Duodenal mucosa (tissue), 2 donors: Measurements from ENCODE around the gene ZNF746.

Source experiments
- H3K27ac ChIP-seq: one replicate; pipeline ENCODE4 v1.7.0; 2013; ENCODE audit warnings: low read depth, low read length
- H3K27me3 ChIP-seq, 2 donors: one replicate each; pipeline ENCODE4 v1.7.0; 2013; ENCODE audit warnings: low read length in 2 of 2, control low read depth in 1 of 2; ENCODE audit not compliant: insufficient read depth in 2 of 2, control insufficient read depth in 1 of 2
- H3K36me3 ChIP-seq, 2 donors: one replicate each; pipeline ENCODE4 v1.7.0; 2013; ENCODE audit warnings: low read length in 2 of 2, control low read depth in 1 of 2; ENCODE audit not compliant: insufficient read depth in 2 of 2, control insufficient read depth in 1 of 2
- H3K4me1 ChIP-seq, 2 donors: one replicate each; pipeline ENCODE4 v1.7.0; 2013; ENCODE audit warnings: low read length in 2 of 2, control low read depth in 1 of 2; ENCODE audit not compliant: insufficient read depth in 2 of 2, control insufficient read depth in 1 of 2
- H3K4me3 ChIP-seq, 2 donors: one replicate each; pipeline ENCODE4 v1.7.0; 2013; ENCODE audit warnings: low read length in 2 of 2, low read depth in 1 of 2
- H3K9ac ChIP-seq, 2 donors: one replicate each; pipeline ENCODE4 v1.7.0; 2013; ENCODE audit warnings: low read length in 2 of 2, low read depth in 1 of 2
- H3K9me3 ChIP-seq, 2 donors: one replicate each; pipeline ENCODE4 v1.7.0; 2013; ENCODE audit warnings: low read length in 2 of 2, control low read depth in 1 of 2; ENCODE audit not compliant: control insufficient read depth in 1 of 2

ZNF746 gene

GRCh38 chr7:149459540-149460452, 37.8 kb downstream of the ZNF746 start:
- H3K4me3 ChIP-seq, result peak overlapping the region; percentile 61 to 64
- peaks cover 5 to 20% of the 10 kb centered on the region in 2 donors for H3K36me3 ChIP-seq
- H3K9ac ChIP-seq, result peak overlapping the region; percentile 25 to 26
- peaks cover 8 to 15% of the 10 kb centered on the region in 2 donors for H3K4me1 ChIP-seq
- H3K27me3 ChIP-seq, result peaks cover 3 to 6% of the 10 kb centered on the region in 2 donors
- H3K9me3 ChIP-seq, result no peaks in the 10 kb centered on the region
- H3K27ac ChIP-seq, result no peak overlapping the region

GRCh38 chr7:149459201-149459539, 38.4 kb downstream of the ZNF746 start:
- Histone ChIP-seq H3K27me3 (peaks cover 2 to 6% of the 10 kb centered on the region in 2 donors), H3K36me3 (peaks cover 10 to 26% of the 10 kb centered on the region in 2 donors), H3K4me3 (peak overlapping the region; percentile 61 to 64), H3K27ac (no peak overlapping the region), H3K9ac (peak overlapping the region in 1 of 2 donors; percentile 26), H3K9me3 (no peaks in the 10 kb centered on the region), H3K4me1 (peaks cover 8 to 15% of the 10 kb centered on the region in 2 donors)

- Histone ChIP-seq H3K36me3 (peaks cover 10 to 35% of the 10 kb centered on the region in 2 donors), H3K4me3 (peak overlapping the region in 1 of 2 donors; percentile 61), H3K4me1 (peaks cover 8 to 15% of the 10 kb centered on the region in 2 donors), H3K27me3 (peaks cover 2 to 6% of the 10 kb centered on the region in 2 donors), H3K27ac (no peak overlapping the region), H3K9ac (no peak overlapping the region), H3K9me3 (no peaks in the 10 kb centered on the region)
Measured at GRCh38 chr7:149458235-149458634, 39.4 kb downstream of the ZNF746 start.

- Histone ChIP-seq H3K9ac (no peak overlapping the region), H3K27ac (no peak overlapping the region), H3K4me3 (no peak overlapping the region), H3K27me3 (peaks cover 2 to 6% of the 10 kb centered on the region in 2 donors), H3K9me3 (no peaks in the 10 kb centered on the region), H3K36me3 (peaks cover 12 to 39% of the 10 kb centered on the region in 2 donors), H3K4me1 (peaks cover 8 to 15% of the 10 kb centered on the region in 2 donors)
Measured at GRCh38 chr7:149457766-149458165, 39.8 kb downstream of the ZNF746 start.

GRCh38 chr7:149456506-149457421, 40.8 kb downstream of the ZNF746 start:
- Histone ChIP-seq H3K36me3 (peaks cover 14 to 41% of the 10 kb centered on the region in 2 donors), H3K9me3 (no peaks in the 10 kb centered on the region), H3K27ac (no peak overlapping the region), H3K27me3 (no peaks in the 10 kb centered on the region), H3K4me1 (peaks cover 8 to 15% of the 10 kb centered on the region in 2 donors), H3K9ac (no peak overlapping the region), H3K4me3 (no peak overlapping the region)

- peaks cover 22 to 52% of the 10 kb centered on the region in 2 donors for H3K36me3 ChIP-seq
- H3K9ac ChIP-seq, result no peak overlapping the region
Measured at GRCh38 chr7:149455175-149455950, 42.2 kb downstream of the ZNF746 start.

GRCh38 chr7:149454750-149455149, 42.9 kb downstream of the ZNF746 start:
- Histone ChIP-seq H3K27me3 (no peaks in the 10 kb centered on the region), H3K36me3 (peaks cover 26 to 58% of the 10 kb centered on the region in 2 donors), H3K9me3 (no peaks in the 10 kb centered on the region), H3K4me3 (no peak overlapping the region), H3K9ac (no peak overlapping the region), H3K4me1 (peaks cover 4 to 10% of the 10 kb centered on the region in 2 donors), H3K27ac (no peak overlapping the region)

More at GRCh38 chr7:149455175-149455950, 42.2 kb downstream of the ZNF746 start:
- no peak overlapping the region for H3K4me3 ChIP-seq
- no peak overlapping the region for H3K27ac ChIP-seq
- no peaks in the 10 kb centered on the region for H3K9me3 ChIP-seq
- H3K27me3 ChIP-seq, result no peaks in the 10 kb centered on the region
- peaks cover 4 to 10% of the 10 kb centered on the region in 2 donors for H3K4me1 ChIP-seq

GRCh38 chr7:149454006-149454405, 43.6 kb downstream of the ZNF746 start:
- no peak overlapping the region for H3K27ac ChIP-seq
- no peaks in the 10 kb centered on the region for H3K9me3 ChIP-seq
- H3K27me3 ChIP-seq, result no peaks in the 10 kb centered on the region
- H3K9ac ChIP-seq, result no peak overlapping the region
- H3K4me3 ChIP-seq, result no peak overlapping the region
- H3K36me3 ChIP-seq, result peaks cover 33 to 65% of the 10 kb centered on the region in 2 donors
- H3K4me1 ChIP-seq, result peaks cover under 1 to 8% of the 10 kb centered on the region in 2 donors

- Histone ChIP-seq H3K27me3 (no peaks in the 10 kb centered on the region), H3K4me1 (no peaks in the 10 kb centered on the region), H3K36me3 (peaks cover 38 to 79% of the 10 kb centered on the region in 2 donors), H3K9ac (no peak overlapping the region), H3K4me3 (no peak overlapping the region), H3K9me3 (no peaks in the 10 kb centered on the region), H3K27ac (no peak overlapping the region)
Measured at GRCh38 chr7:149450821-149451220, 46.8 kb downstream of the ZNF746 start.
